Measurements from ENCODE around the gene PDLIM3.

- TF ChIP-seq GATA3 (IDR thresholded peaks at IDR 0.05; ENCODE audit: low read depth, low read length) (no peak), GATA2 (IDR thresholded peaks at IDR 0.05; ENCODE audit: low read depth, low read length) (no peak)
Measured at GRCh38 chr4:185481401-185481800, 53.9 kb downstream of the PDLIM3 start.
